ENCODE data around the gene SIMC1.
A peak's percentile ranks its signal among the peaks of the same experiment; 100 is the strongest.
"Not testable (repeated sequence)": the region's sequence is repeated elsewhere in the genome, so short reads cannot be mapped to it uniquely, and the experiment has no call there.

Gene SIMC1

DNA sequence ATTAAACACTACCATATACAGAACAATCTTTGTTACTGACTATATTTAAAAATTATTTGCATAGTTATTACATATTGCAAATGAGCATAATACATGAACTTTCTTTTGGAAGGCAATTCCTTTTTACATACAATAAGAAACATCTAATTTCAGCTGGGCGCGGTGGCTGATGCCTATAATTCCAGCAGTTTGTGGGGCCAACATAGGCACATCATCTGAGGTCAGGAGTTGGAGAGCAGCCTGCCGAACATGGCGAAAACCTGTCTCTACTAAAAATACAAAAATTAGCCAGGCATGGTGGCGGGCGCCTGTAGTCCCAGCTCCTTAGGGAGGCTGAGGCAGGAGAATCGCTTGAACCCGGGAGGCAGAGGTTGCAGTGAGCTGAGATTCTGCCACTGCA, 36.4 kb upstream of the SIMC1 start:
- DNase-seq: no peak

GRCh38 chr5:176203086-176203485, 35.1 kb upstream of the SIMC1 start:
- DNase-seq: no peak
- TF ChIP-seq GATA1 (IDR thresholded peaks at IDR 0.05; ENCODE audit: low read depth, low read length) (no peak), POLR2A (IDR thresholded peaks at IDR 0.05; ENCODE audit: low read length) (no peak)

More for the DNA sequence above, 36.4 kb upstream of the SIMC1 start:
- TF ChIP-seq GATA1 (IDR thresholded peaks at IDR 0.05; ENCODE audit: low read depth, low read length) (no peak), POLR2A (IDR thresholded peaks at IDR 0.05; ENCODE audit: low read length) (no peak)

DNA sequence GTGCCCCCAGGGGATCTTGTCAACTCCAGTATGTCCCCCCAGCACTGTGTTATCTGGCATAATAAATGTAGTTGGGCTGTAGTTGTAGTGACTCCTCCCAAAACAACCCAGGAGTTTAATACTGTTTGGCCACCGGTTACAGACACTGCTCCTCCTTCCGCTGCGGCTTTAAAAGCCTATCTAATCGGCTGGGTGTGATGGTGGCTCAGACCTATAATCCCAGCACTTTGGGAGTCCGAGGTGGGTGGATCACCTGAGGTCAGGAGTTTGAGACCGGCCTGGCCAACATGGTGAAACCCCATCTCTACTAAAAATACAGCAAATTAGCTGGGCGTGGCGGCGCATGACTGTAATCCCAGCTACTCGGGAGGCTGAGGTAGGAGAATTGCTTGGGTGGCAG, 34.7 kb upstream of the SIMC1 start:
- not testable (repeated sequence) for DNase-seq

- not testable (repeated sequence) for DNase-seq
These were observed 23.7 kb upstream of the SIMC1 start for GRCh38 chr5:176214466-176215021.

- DNase-seq: not testable (repeated sequence)
These were observed 21.8 kb upstream of the SIMC1 start for GRCh38 chr5:176216393-176216916.

GRCh38 chr5:176217188-176217729, 21.0 kb upstream of the SIMC1 start:
- DNase-seq: not testable (repeated sequence)

DNA sequence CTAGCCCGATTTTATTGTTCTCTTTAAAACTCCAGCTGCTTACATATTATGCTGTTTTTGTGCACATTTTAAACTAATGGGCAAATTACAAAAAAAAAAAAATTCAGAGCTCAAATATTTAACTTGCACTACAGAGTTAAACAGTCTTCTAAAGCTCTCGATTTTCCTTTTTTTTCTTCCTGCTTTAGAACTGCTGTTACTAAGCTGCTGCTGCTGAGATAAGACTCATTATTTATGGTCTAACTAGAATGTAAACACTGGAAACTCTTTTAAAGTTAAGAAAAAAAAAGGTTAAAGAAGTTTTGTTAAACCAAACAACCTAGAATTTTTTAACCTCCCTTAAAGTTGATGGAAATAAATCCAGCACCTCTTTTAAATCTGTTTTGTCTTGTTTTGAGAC, 20.5 kb upstream of the SIMC1 start:
- not testable (repeated sequence) for DNase-seq

GRCh38 chr5:176222006-176222405, 16.2 kb upstream of the SIMC1 start:
- DNase-seq: not testable (repeated sequence)

GRCh38 chr5:176228358-176228757, 9.9 kb upstream of the SIMC1 start:
- not testable (repeated sequence) for DNase-seq

GRCh38 chr5:176233253-176233652, 5.0 kb upstream of the SIMC1 start:
- DNase-seq: not testable (repeated sequence)

GRCh38 chr5:176235155-176235554, 3.1 kb upstream of the SIMC1 start:
- peak; percentile 39 to 40 for DNase-seq

- not testable (repeated sequence) for DNase-seq
These were observed 540 bp downstream of the SIMC1 start for GRCh38 chr5:176238645-176239283.

DNA sequence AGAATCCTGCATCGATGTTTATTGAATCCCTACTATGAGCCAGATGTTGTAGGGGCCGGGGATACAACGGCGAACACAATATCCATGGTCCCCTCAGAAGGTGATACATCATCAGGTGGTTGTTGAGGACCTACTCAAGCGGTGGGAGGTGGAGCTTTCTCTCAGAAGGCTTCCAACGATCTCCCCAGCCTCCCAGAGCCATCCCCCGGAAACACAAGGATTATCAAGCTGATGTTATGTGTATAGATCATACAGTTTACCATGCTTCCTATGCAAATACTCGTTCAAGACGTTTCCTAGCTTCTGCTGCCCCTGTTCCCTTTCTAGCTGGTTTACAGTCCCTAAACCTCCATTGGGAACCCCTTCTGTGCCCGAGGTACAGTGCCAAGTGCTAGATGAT, 1.1 kb downstream of the SIMC1 start:
- not testable (repeated sequence) for DNase-seq

GRCh38 chr5:176244318-176244717, 6.1 kb downstream of the SIMC1 start:
- DNase-seq: not testable (repeated sequence)

GRCh38 chr5:176245074-176245473, 6.8 kb downstream of the SIMC1 start:
- DNase-seq: not testable (repeated sequence)

- not testable (repeated sequence) for DNase-seq
These were observed 7.3 kb downstream of the SIMC1 start for GRCh38 chr5:176245489-176245888.

DNA sequence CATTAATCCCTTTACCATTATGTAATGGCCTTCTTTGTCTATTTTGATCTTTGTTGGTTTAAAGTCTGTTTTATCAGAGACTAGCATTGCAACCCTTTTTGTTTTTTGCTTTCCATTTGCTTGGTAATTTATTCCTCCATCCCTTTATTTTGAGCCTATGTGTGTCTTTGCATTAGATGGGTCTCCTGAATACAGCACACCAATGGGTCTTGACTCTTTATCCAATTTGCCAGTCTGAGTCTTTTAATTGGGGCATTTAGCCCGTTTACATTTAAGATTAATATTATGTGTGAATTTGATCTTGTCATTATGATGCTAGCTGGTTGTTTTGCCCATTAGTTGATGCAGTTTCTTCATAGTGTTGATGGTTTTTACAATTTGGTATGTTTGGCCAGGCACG, 12.5 kb downstream of the SIMC1 start:
- not testable (repeated sequence) for DNase-seq

DNA sequence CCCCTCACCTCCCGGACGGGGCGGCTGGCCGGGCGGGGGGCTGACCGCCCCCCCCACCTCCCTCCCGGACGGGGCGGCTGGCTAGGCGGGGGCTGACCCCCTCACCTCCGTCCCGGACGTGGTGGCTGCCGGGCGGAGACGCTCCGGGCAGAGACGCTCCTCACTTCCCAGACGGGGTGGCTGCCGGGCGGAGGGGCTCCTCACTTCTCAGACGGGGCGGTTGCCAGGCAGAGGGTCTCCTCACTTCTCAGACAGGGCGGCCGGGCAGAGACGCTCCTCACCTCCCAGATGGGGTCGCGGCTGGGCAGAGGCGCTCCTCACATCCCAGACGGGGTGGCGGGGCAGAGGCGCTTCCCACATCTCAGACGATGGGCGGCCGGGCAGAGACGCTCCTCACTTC, 13.9 kb downstream of the SIMC1 start:
- DNase-seq: not testable (repeated sequence)

DNA sequence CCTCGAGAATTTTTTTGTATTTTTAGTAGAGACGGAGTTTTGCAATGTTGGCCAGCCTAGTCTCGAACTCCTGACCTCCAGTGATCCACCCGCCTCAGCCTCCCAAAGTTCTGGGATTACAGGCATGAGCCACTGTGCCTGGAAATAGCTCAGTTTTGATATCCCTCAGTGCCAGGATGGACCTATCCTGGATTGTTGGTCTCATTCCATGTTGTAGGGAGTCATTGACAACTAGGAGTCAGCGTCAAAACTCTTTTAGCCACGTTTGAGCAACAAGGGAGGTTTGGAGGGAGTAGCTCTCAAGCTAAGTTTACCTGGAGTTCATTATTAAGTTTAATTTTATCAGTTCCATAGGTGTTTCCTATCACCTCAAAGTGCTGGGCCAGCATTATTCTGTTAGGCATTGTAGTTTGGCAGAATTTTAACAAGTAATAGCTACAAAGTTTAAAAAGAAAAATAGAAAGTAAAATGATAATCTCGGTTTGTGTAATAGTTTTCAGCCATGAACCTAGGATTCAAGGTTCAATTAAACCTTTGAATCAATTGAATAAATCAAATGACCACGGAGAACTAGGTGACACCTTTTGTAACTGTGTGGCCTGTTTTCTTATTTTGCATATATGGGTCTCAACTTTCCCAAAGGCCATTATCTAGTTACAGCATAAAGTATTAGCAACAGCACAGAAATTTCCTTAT, 15.3 kb downstream of the SIMC1 start:
- DNase-seq: not testable (repeated sequence)

- not testable (repeated sequence) for DNase-seq
These were observed 15.8 kb downstream of the SIMC1 start for GRCh38 chr5:176254066-176254393.

DNA sequence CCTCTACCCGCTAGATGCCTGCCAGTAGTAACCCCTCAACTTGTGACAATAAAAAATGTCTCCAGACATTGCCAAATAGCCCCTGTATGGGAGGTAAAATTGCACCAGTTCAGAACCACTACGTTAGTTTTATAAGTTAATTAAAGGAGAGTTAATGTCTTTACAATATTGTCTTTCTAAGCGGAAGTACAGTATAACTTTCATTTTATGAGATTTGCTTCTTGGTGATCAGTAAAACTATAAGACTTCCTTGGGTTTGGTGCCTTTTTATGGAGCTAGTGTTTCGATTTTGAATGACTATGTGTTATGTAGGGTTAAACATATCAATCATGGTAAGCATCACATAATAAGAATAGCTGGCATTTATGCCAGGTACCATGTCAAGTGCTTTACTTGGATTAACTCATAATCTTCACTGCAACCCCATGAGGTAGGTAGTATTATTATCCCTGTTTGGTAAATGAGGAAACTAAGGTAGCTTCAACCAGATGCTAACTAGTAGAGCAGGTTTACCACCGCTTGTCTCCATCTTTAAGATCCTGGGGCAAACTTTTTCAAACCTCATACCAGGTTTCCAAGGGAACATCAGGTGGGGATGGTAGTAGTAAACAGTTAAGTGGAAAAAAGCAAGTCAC, 19.8 kb downstream of the SIMC1 start:
- DNase-seq: not testable (repeated sequence)

GRCh38 chr5:176260682-176261081, 22.5 kb downstream of the SIMC1 start:
- not testable (repeated sequence) for DNase-seq
